GM12878 (cell line): ENCODE results near the gene TRIM72.

ENCODE experiments used
- EZH2 ChIP-seq: IDR thresholded peaks from 2 replicates; pipeline ENCODE4 v1.6.1; 2012; ENCODE audit warnings: low read depth, mild to moderate bottlenecking, control low read depth, inconsistent platforms, low read length, borderline replicate concordance; ENCODE audit not compliant: control insufficient read depth
- GABPA ChIP-seq: IDR thresholded peaks from 2 replicates; pipeline ENCODE4 v1.6.1; 2014; ENCODE audit warnings: antibody characterized with exemption, low read depth, mild to moderate bottlenecking, inconsistent platforms
- JUND ChIP-seq: IDR thresholded peaks from 2 replicates; pipeline ENCODE4 v1.6.1; 2012; ENCODE audit warnings: low read depth, mild to moderate bottlenecking, low read length, improper control_type of control experiment, moderate library complexity
- POLR2A ChIP-seq: IDR thresholded peaks from 2 replicates; pipeline ENCODE4 v1.6.1; 2011; ENCODE audit warnings: low read depth, mild to moderate bottlenecking, low read length
- POLR2AphosphoS2 ChIP-seq: IDR thresholded peaks from 2 replicates; pipeline ENCODE4 v1.6.1; 2011; ENCODE audit warnings: low read depth, mild to moderate bottlenecking, low read length, improper control_type of control experiment, moderate library complexity
- RBBP5 ChIP-seq: fragments of 200-600 bp; sonication (generic); conservative IDR thresholded peaks from 2 replicates; pipeline ENCODE4 v1.6.1; 2016
- ZNF217 ChIP-seq: fragments of 450-650 bp; IDR thresholded peaks from 2 replicates; pipeline ENCODE4 v1.6.1; 2017; ENCODE audit warnings: antibody characterized with exemption, mild to moderate bottlenecking
- TF ChIP-seq, protein P1 (sequence below), 3 experiments: IDR thresholded peaks in 2 of 3; conservative IDR thresholded peaks in 1 of 3; 2 replicates each; pipeline ENCODE4 v1.5.1; 2011; ENCODE audit warnings: low read depth in 3 of 3, low read length in 3 of 3, mild to moderate bottlenecking in 3 of 3, control low read depth in 2 of 3, moderate library complexity in 2 of 3, inconsistent platforms in 1 of 3, mixed read lengths in 1 of 3; ENCODE audit not compliant: control insufficient read depth in 2 of 3, insufficient read depth in 1 of 3; ENCODE audit errors: extremely low read depth in 1 of 3

DNA sequence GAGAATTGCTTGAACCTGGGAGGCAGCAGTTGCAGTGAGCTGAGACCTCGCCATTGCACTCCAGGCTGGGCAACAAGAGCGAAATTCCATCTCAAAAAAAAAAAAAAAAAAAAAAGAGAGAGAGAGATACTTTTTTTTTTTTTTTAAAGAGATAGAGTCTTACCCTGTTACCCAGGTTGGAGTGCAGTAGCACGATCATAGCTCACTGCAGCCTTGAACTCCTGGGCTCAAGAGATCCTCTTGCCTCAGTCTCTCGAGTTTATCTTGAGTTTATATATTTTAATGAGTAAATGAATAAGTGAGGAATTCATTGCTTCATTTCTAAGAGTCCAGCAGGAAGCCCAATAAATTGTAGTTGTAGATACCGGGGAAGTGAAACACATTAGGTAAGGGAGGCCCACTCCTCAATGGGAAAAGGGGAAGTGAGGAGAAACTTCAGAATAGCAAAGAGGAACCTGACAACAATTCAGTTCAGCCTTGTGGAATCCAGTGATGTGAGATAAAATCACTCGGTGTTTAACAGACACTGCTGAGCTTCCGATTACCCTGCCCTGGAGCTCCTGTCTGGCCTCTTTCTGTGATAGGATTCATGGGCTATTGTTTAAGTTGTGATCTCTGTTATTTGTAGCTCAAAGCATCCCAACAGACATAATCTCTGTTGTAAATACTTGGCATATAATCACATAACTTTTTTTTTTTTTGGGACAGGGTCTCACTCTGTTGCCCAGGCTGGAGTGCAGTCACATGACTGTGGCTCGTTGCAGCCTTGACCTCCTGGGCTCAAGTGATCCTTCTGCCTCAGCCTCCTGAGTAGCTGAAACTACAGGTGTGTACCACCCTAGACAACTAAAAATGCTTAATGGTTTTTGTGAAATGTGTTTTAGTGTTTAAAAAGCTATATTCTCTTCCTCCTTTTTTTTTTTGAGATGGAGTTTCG, 30.1 kb downstream of the TRIM72 start:
- TF ChIP-seq ZNF217 (no peak), POLR2AphosphoS2 (no peak), JUND (no peak), EZH2 (no peak), GABPA (no peak), RBBP5 (no peak), POLR2A (no peak)
- TF ChIP-seq, protein P1, sequence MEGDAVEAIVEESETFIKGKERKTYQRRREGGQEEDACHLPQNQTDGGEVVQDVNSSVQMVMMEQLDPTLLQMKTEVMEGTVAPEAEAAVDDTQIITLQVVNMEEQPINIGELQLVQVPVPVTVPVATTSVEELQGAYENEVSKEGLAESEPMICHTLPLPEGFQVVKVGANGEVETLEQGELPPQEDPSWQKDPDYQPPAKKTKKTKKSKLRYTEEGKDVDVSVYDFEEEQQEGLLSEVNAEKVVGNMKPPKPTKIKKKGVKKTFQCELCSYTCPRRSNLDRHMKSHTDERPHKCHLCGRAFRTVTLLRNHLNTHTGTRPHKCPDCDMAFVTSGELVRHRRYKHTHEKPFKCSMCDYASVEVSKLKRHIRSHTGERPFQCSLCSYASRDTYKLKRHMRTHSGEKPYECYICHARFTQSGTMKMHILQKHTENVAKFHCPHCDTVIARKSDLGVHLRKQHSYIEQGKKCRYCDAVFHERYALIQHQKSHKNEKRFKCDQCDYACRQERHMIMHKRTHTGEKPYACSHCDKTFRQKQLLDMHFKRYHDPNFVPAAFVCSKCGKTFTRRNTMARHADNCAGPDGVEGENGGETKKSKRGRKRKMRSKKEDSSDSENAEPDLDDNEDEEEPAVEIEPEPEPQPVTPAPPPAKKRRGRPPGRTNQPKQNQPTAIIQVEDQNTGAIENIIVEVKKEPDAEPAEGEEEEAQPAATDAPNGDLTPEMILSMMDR (IDR thresholded peaks at IDR 0.05 in 2 of 3, conservative IDR thresholded peaks at IDR 0.05 in 1 of 3; ENCODE audit: control insufficient read depth in 2 of 3, extremely low read depth in 1 of 3, insufficient read depth in 1 of 3, low read depth in 3 of 3, low read length in 3 of 3), result no peak
